Stimulated activated CD4-positive, alpha-beta T cell treated with anti-CD3 and anti-CD28 coated beads, Interleukin-2, amount 100 ng/mL, for 48 hours (primary cell): Measurements from ENCODE around the gene COL4A2.

ENCODE experiments used
- DNase-seq, 2 donors: peaks; one replicate each; pipeline ENCODE4 v3.0.0-alpha.2; 2020

The COL4A2 gene

DNA sequence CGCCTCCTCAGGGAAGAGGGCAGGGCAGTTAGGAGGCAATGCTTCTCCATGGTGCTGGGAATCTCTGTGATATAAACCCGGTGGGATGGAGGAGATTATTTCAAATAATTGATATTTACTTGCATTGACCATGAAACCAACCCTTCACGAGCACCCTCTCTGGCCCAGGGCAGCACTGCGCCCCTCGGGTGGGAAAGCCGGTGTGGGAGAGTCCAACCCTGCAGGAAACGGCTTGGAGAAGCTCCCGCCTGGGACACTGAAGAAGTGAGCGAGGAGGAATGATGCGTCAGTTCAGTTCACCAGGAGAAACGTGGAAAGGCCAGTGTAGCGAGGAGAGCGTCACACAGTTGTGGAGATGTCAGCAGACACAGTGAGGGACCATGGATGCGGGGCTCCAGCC, 99.9 kb downstream of the COL4A2 start:
- DNase-seq: no peak

DNA sequence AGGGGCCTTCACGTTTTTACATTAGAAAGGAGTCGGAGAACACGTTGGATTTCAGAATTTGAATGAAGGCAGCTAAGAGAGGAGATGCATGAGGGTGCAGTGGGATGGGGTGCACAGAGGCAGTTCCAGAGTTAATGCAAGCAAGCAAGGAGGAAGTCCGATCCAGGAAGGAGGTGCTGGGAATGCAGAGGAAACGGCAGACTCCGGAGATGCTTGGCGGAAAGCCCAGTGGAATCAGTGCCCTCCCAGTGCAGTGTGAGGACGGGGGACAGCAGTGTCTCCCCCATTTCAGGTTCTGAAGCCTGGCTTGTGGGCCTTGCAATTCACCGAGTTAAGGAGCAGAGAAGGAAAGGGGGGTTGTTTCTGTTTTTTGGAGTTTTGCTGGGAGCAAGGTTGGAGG, 100.4 kb downstream of the COL4A2 start:
- DNase-seq: no peak

GRCh38 chr13:110408286-110408685, 101.2 kb downstream of the COL4A2 start:
- DNase-seq: no peak

GRCh38 chr13:110409581-110409992, 102.5 kb downstream of the COL4A2 start:
- no peak for DNase-seq

DNA sequence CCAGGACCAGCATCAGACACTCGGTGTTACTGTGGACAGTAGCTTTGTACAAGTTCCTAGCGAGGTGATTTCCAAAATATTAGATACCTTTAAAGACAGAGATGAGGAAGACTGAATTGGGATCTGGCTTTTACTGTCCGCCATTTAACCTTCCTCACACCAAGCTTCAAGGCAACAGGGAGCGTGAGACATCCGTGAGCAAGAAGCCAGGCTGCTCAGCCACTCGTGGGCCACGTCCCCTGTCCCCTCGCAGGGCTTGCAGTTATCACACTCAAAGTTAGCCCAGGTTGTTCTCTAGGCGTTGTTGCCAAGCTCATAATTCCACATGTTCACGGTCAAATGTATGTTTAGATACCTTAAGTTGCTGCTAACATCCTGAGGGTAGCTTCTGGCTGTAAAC, 102.9 kb downstream of the COL4A2 start:
- DNase-seq: no peak

- DNase-seq: no peak
Measured at GRCh38 chr13:110410936-110411687, 104.0 kb downstream of the COL4A2 start.

- DNase-seq: no peak
Measured at GRCh38 chr13:110411688-110412059, 104.6 kb downstream of the COL4A2 start.

DNA sequence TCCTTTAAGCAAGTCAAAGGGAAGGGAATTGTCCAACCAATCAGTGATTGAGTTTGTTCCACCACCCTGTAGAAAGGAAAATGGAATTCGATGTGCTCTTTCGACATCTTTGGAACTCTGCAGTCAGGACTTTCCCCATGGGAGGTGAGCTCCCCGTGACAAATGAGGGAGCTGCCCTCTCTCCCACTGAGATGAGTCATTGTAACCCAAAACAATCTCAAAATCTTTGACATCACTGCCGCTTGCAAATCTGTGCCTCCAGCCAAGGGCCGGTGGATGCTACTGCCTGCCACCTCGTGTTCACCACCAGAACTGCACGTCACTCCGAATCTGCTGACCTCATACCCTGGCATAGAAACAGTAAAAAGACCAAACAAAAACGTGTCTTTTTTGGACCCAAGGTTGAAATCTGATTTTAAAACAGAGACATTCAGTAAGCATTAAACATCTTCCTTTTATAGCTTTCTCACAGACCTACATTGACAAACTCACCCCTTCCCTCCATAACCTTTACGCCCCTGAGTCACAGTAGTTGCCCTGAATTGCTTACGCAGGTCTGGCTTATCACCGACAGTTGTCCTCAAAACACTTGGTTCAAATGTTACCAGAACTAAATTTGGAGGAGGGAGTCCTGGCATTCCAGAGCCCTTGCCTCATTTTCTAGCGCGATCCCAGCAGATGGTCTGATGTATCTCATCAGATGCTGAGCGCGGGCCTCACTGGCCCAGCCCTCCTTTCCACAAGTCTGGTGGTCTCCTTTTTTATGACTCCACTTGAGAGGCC, 105.2 kb downstream of the COL4A2 start:
- DNase-seq: peak; percentile 63 to 70

GRCh38 chr13:110413016-110413675, 106.1 kb downstream of the COL4A2 start:
- DNase-seq: no peak

GRCh38 chr13:110413676-110414040, 106.6 kb downstream of the COL4A2 start:
- DNase-seq: no peak

GRCh38 chr13:110414283-110414682, 107.2 kb downstream of the COL4A2 start:
- no peak for DNase-seq

- DNase-seq: no peak
Measured at GRCh38 chr13:110414931-110415330, 107.8 kb downstream of the COL4A2 start.

DNA sequence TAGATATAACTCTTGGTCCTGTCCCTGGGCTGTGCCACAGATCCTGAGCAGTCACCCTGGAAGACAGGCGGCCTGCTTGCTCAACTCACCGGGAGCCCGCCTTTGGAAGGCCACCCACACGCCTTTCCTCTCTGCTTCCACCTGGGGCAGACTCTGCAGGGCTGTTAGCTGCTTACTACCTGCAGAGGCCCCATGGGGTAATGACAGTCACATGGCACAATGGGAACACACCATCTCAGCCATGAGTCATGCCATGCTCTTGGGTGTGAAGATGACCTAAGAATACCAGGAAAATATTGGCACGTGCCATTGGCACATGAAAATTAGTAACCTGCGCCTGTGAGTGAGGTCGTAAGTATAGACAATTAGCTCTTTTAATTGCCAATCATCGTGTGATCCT, 108.6 kb downstream of the COL4A2 start:
- DNase-seq: no peak

DNA sequence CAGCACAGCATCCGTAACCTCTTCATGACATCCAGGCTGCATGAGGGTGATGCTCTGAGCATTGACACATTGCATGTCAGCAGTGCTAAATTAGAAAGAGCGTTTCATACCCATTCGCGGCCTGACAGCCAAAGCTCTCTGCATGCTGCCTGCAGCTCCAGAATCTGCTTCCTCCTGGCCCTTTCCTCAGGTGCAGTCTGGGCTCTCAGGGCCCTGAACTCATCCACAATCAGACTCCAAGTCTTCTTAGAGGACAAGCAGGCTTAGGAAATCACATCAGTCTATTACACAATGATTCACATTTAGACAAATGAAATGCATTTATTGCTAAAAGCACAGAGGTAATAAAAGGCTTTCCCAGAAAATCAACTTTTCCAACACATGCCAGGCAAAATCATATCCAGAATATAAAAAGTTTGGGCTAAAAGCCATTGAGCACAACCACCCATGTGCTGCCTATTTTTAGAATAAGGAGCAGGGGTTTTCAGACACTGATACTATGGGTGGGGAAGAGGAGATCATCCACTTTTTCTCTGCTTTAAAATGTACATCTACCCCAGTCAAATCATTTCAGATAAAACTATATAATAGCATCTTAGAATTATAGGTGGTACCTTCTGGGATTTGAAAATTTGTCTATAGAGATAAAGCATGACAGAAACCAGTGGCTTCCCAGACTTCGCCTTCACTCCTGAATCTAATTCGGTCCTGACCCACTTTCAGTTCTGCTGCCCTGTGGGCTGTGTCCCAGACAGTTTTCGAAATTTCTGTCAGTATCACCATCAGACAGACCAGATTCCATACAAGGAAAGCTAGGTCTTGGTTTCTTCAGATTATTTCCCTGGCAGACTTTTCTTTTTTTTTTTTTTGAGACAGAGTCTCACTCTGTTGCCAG, 109.3 kb downstream of the COL4A2 start:
- DNase-seq: no peak

- DNase-seq: no peak
Measured at GRCh38 chr13:110418944-110419343, 111.9 kb downstream of the COL4A2 start.

DNA sequence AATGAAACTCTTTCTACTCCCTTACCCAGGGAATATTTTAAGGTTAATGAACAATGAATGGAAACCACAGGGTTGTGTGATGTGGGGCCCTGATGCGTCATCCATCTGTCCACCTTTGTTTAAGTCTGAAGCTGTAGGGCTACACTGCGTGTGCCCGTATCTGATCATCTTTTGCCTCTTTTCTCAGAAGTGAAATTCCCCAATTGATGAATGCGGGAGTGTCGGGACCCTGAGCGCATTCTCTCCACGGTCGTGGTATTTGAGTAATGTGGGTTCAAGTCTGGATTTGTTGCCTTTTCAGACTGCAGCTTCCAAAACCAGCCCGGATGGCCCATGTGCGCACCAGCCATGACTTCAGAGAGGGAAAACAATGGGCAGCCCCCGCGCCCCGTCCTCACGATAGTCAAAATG, 112.3 kb downstream of the COL4A2 start:
- DNase-seq: no peak

DNA sequence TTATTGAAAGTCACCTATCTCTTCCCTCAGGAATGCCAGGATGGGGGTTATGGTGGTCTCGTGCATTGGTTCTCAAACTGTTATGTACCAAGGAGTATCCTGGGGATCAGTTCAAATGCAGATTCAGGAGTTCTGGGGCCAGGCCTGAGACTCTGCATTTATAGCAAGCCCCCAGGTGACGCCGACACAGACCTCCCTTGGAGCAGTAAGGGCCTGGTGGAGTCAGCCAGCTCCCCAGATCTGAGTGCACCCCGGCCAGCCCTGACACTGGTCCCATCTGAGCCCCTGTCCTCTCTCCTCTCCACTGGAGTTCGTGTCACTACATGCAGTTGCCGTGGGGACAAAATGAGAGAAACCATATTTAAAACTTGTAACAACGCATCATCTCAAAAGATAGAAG, 112.9 kb downstream of the COL4A2 start:
- DNase-seq: no peak

- DNase-seq: no peak
Measured at GRCh38 chr13:110420626-110421025, 113.5 kb downstream of the COL4A2 start.

- no peak for DNase-seq
Measured at GRCh38 chr13:110421061-110421460, 114.0 kb downstream of the COL4A2 start.

DNA sequence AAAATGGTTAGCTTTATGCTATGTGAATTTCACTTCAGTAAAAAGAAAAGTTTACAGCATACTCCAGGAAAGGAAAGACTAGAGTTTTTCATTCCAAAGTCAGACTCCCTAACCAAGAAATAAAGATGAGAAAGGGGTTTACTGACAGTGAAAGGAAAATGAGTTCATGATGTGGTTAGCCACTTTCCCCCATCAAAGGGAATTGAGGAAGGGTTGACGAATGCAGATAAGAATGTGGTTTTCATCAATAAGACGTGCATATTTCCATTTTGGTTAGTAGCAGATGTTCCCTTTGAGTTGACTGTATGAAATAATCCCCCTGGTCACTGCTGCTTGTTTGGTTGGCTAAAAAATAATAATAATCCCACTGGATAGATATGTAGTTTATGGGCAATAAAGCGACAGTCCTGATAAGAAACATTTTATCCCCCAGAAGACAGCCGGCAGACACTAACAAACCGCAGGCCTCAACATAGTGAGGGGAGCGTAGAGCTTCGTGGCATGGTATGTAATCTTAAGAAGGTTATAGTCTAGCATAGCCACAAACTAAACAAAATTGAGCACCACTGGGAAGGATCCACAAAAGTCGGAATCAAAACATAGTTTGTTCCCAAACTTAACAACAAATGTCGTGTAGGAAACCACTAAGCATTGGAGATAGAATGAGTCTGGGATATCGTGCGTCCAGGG, 114.8 kb downstream of the COL4A2 start:
- DNase-seq: no peak

- DNase-seq: no peak
Measured at GRCh38 chr13:110422913-110423688, 116.0 kb downstream of the COL4A2 start.
